BE2C (cell line): ENCODE measurements around the gene CEP83.

Experiments
- DNase-seq: peaks from one replicate; pipeline ENCODE4 v3.0.0-alpha.2; 2020
- H3K27me3 ChIP-seq: fragments of 250-450 bp; sonication (Bioruptor Pico); 2 replicates; pipeline ENCODE4 v1.5.1; 2020; ENCODE audit warnings: mild to moderate bottlenecking
- H3K36me3 ChIP-seq: fragments of 250-450 bp; sonication (Bioruptor Pico); 2 replicates; pipeline ENCODE4 v1.5.1; 2020; ENCODE audit warnings: mild to moderate bottlenecking
- H3K4me1 ChIP-seq: fragments of 250-450 bp; sonication (Bioruptor Pico); 2 replicates; pipeline ENCODE4 v1.5.1; 2020
- H3K4me3 ChIP-seq: 2 replicates; pipeline ENCODE4 v1.5.1; 2011; ENCODE audit warnings: low read depth, low read length
- H3K9me3 ChIP-seq: fragments of 250-450 bp; sonication (Bioruptor Pico); 2 replicates; pipeline ENCODE4 v1.5.1; 2020
- TF ChIP-seq, protein P1 (sequence below): IDR thresholded peaks from 2 replicates; pipeline ENCODE4 v1.5.1; 2012; ENCODE audit warnings: mild to moderate bottlenecking, low read depth, low read length

CEP83 gene

DNA sequence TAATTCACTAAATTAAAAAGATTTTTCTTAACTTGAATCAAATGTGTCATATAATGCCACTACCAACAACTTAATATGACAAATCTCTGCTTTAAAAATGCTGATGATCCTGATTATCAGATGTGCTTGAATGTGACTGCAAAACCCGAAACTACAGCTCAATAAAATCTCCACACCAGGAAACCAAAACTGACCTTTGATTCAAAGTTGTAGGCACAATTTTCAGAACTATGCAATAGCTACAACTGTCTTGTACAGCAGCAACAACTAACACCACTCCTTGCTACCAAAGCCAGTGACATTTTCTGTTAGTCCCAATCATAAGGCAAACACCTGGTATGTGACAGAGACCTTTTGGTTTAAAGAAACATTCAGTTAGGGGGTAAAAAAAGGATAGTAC, 147.3 kb downstream of the CEP83 start:
- Histone ChIP-seq H3K36me3 (no peaks in the 10 kb centered on the region), H3K4me3 (no peak overlapping the region), H3K27me3 (no peaks in the 10 kb centered on the region), H3K4me1 (no peaks in the 10 kb centered on the region), H3K9me3 (no peaks in the 10 kb centered on the region)
- no peak for DNase-seq
- TF ChIP-seq, protein P1, sequence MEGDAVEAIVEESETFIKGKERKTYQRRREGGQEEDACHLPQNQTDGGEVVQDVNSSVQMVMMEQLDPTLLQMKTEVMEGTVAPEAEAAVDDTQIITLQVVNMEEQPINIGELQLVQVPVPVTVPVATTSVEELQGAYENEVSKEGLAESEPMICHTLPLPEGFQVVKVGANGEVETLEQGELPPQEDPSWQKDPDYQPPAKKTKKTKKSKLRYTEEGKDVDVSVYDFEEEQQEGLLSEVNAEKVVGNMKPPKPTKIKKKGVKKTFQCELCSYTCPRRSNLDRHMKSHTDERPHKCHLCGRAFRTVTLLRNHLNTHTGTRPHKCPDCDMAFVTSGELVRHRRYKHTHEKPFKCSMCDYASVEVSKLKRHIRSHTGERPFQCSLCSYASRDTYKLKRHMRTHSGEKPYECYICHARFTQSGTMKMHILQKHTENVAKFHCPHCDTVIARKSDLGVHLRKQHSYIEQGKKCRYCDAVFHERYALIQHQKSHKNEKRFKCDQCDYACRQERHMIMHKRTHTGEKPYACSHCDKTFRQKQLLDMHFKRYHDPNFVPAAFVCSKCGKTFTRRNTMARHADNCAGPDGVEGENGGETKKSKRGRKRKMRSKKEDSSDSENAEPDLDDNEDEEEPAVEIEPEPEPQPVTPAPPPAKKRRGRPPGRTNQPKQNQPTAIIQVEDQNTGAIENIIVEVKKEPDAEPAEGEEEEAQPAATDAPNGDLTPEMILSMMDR: no peak

DNA sequence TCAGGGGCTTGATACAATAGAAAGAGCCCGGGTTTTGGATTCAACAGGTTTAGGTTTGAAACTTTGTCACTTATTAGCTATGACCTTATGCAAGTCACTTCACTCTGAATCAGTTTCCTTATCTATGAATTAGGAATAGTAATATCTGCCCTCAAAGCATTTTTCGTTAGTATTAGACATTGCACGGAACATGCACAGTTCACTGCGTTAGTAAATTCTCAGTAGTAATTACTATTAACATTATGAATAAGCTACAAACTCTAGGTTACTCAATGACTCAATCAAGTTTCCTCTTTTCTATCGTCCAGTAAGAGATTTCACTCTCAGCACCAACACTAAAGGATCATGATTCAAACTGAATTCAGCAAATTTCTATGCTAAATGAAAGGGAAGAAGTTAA, 150.3 kb downstream of the CEP83 start:
- TF ChIP-seq, protein P1: no peak
- H3K4me3 ChIP-seq: no peak overlapping the region
- H3K9me3 ChIP-seq: no peaks in the 10 kb centered on the region
- no peak for DNase-seq
- no peaks in the 10 kb centered on the region for H3K4me1 ChIP-seq
- H3K36me3 ChIP-seq: peaks cover 11% of the 10 kb centered on the region; the same call in 1 of the 2 replicates
- H3K27me3 ChIP-seq: no peaks in the 10 kb centered on the region

GRCh38 chr12:94308612-94309011, 151.1 kb downstream of the CEP83 start:
- DNase-seq: no peak
- H3K4me3 ChIP-seq: no peak overlapping the region
- H3K9me3 ChIP-seq: no peaks in the 10 kb centered on the region
- TF ChIP-seq, protein P1: no peak
- no peaks in the 10 kb centered on the region for H3K27me3 ChIP-seq
- H3K36me3 ChIP-seq: peaks cover 11% of the 10 kb centered on the region; the same call in 1 of the 2 replicates
- H3K4me1 ChIP-seq: no peaks in the 10 kb centered on the region

GRCh38 chr12:94305130-94305957, 154.3 kb downstream of the CEP83 start:
- no peaks in the 10 kb centered on the region for H3K4me1 ChIP-seq
- peaks cover 11% of the 10 kb centered on the region; the same call in 1 of the 2 replicates for H3K36me3 ChIP-seq
- TF ChIP-seq, protein P1: no peak
- no peaks in the 10 kb centered on the region for H3K27me3 ChIP-seq
- DNase-seq: no peak
- H3K9me3 ChIP-seq: no peaks in the 10 kb centered on the region
- H3K4me3 ChIP-seq: no peak overlapping the region

GRCh38 chr12:94304566-94305061, 155.1 kb downstream of the CEP83 start:
- no peak for DNase-seq
- Histone ChIP-seq H3K36me3 (peaks cover 11% of the 10 kb centered on the region; the same call in 1 of the 2 replicates), H3K27me3 (no peaks in the 10 kb centered on the region), H3K9me3 (no peaks in the 10 kb centered on the region), H3K4me1 (no peaks in the 10 kb centered on the region), H3K4me3 (no peak overlapping the region)
- TF ChIP-seq, protein P1: no peak

DNA sequence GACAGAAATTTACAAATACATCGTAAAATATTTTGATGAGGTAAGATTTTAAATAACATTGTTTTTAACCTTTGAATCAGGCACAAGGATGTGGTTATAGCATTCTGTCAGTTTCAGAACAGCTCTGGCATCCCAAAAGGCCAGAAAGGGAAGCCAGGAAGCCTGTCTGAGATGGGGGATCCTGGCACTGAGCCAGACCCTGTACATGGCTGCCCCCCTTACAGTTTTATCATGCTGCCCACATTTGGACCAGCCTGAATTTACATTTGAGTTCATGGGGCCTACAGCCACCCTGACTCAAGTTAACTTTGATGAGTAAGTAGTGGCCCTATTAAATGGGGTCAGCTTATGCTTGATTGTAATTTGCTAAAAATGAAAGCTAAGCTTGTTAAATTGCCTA, 155.7 kb downstream of the CEP83 start:
- H3K27me3 ChIP-seq: no peaks in the 10 kb centered on the region
- no peak for DNase-seq
- H3K36me3 ChIP-seq: peaks cover 11% of the 10 kb centered on the region; the same call in 1 of the 2 replicates
- no peaks in the 10 kb centered on the region for H3K4me1 ChIP-seq
- H3K9me3 ChIP-seq: no peaks in the 10 kb centered on the region
- H3K4me3 ChIP-seq: no peak overlapping the region
- TF ChIP-seq, protein P1: no peak
